ENCODE results near the gene NRXN3. TPM values are rescaled to one million over a fixed set of nuclear protein-coding genes. Genes with fewer than 3 reads are reported as not detected.

NRXN3 gene
- total RNA-seq, 1 experiment from 2014 or later = not detected

DNA sequence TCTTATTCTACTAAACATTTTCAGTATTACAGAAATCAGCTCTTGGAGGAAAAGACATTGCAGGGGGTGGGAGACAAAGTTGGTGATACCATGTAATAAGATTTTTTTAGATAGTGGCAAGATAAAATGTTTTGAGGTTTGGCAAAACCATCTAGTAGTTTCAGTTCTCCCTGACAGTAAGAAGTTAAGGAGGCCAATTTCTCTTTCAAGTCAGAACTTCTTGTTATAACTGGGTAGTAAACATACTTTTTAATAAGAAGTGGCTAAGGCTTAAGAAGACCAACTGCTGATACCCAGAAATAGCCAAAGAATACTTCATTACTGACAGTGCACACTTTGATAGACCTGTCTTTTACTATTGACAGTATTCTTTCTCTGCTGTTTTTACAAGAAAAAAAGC is 1588.8 kb downstream of the NRXN3 start:
- ChIA-PET POLR2A (no interaction called here), CTCF (no interaction called here)
- Histone ChIP-seq H3K27me3 (ENCODE audit: control insufficient read depth, insufficient read depth, low read length) (no peaks in the 10 kb centered on the region), H3K9me3 (ENCODE audit: control insufficient read depth, insufficient read depth, low read depth, low read length) (no peaks in the 10 kb centered on the region), H3K36me3 (ENCODE audit: control insufficient read depth, insufficient read depth, low read length) (no peaks in the 10 kb centered on the region), H3K4me1 (ENCODE audit: control insufficient read depth, insufficient read depth, low read length) (no peaks in the 10 kb centered on the region), H3K27ac (ENCODE audit: low read length) (no peak overlapping the region), H3K4me3 (ENCODE audit: low read depth in 2 of 2, low read length in 2 of 2) (no peak overlapping the region)
- intact Hi-C loops (cut with micrococcal nuclease; ENCODE audit: unreplicated experiment) = no loop called here
- BruUV-seq (replicated peaks) = no TSS peak
- TF ChIP-seq POLR2AphosphoS5 (IDR thresholded peaks at IDR 0.05; ENCODE audit: low read depth, low read length) = no peak
- TF ChIP-seq, protein P1, sequence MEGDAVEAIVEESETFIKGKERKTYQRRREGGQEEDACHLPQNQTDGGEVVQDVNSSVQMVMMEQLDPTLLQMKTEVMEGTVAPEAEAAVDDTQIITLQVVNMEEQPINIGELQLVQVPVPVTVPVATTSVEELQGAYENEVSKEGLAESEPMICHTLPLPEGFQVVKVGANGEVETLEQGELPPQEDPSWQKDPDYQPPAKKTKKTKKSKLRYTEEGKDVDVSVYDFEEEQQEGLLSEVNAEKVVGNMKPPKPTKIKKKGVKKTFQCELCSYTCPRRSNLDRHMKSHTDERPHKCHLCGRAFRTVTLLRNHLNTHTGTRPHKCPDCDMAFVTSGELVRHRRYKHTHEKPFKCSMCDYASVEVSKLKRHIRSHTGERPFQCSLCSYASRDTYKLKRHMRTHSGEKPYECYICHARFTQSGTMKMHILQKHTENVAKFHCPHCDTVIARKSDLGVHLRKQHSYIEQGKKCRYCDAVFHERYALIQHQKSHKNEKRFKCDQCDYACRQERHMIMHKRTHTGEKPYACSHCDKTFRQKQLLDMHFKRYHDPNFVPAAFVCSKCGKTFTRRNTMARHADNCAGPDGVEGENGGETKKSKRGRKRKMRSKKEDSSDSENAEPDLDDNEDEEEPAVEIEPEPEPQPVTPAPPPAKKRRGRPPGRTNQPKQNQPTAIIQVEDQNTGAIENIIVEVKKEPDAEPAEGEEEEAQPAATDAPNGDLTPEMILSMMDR (IDR thresholded peaks at IDR 0.05) = no peak
- TF ChIP-seq SIN3A (IDR thresholded peaks at IDR 0.05; ENCODE audit: borderline replicate concordance, insufficient read depth, low read depth, low read length) = no peak
- TF ChIP-seq, protein P2, sequence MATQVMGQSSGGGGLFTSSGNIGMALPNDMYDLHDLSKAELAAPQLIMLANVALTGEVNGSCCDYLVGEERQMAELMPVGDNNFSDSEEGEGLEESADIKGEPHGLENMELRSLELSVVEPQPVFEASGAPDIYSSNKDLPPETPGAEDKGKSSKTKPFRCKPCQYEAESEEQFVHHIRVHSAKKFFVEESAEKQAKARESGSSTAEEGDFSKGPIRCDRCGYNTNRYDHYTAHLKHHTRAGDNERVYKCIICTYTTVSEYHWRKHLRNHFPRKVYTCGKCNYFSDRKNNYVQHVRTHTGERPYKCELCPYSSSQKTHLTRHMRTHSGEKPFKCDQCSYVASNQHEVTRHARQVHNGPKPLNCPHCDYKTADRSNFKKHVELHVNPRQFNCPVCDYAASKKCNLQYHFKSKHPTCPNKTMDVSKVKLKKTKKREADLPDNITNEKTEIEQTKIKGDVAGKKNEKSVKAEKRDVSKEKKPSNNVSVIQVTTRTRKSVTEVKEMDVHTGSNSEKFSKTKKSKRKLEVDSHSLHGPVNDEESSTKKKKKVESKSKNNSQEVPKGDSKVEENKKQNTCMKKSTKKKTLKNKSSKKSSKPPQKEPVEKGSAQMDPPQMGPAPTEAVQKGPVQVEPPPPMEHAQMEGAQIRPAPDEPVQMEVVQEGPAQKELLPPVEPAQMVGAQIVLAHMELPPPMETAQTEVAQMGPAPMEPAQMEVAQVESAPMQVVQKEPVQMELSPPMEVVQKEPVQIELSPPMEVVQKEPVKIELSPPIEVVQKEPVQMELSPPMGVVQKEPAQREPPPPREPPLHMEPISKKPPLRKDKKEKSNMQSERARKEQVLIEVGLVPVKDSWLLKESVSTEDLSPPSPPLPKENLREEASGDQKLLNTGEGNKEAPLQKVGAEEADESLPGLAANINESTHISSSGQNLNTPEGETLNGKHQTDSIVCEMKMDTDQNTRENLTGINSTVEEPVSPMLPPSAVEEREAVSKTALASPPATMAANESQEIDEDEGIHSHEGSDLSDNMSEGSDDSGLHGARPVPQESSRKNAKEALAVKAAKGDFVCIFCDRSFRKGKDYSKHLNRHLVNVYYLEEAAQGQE (IDR thresholded peaks at IDR 0.05; ENCODE audit: insufficient read depth in 1 of 2, low read depth in 2 of 2, low read length in 1 of 2) = no peak
- TF ChIP-seq TCF7L2 (IDR thresholded peaks at IDR 0.05; ENCODE audit: low read depth, low read length) = no peak
- ATAC-seq = no peak
- in situ Hi-C loops (cut with HindIII; ENCODE audit: low pct_unique_long_range_greater_than_20kb, low sequenced_read_pairs) = no loop called here
- no peak for DNase-seq (ENCODE audit: low read depth, low spot score)

DNA sequence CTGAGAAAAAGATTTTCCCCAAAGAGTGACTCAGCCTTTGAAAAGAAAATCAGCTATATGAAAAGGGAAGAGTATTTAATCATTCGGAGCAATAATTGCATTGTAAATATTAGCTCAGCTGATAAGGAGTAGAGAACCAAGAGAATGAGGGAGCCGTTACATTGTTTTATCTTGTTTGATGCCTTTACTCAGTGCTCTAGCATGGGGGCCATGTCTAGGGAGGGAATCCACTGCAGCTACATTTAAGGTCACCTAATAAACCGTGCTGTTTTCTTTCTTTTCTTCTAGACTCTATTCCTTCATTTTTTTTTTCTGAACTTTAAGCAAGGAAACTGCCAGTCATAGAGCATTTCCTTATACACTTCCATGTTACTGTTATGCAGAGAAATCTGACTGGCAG is 1594.2 kb downstream of the NRXN3 start:
- intact Hi-C loops (cut with micrococcal nuclease; ENCODE audit: unreplicated experiment) (no loop called here), in situ Hi-C loops (cut with HindIII; ENCODE audit: low pct_unique_long_range_greater_than_20kb, low sequenced_read_pairs) (no loop called here)
- CTCF ChIA-PET = no interaction called here
- Histone ChIP-seq H3K4me1 (ENCODE audit: control insufficient read depth, insufficient read depth, low read length) (no peaks in the 10 kb centered on the region), H3K4me3 (ENCODE audit: low read depth in 2 of 2, low read length in 2 of 2) (no peak overlapping the region), H3K36me3 (ENCODE audit: control insufficient read depth, insufficient read depth, low read length) (no peaks in the 10 kb centered on the region), H3K27ac (ENCODE audit: low read length) (no peak overlapping the region), H3K27me3 (ENCODE audit: control insufficient read depth, insufficient read depth, low read length) (no peaks in the 10 kb centered on the region), H3K9me3 (ENCODE audit: control insufficient read depth, insufficient read depth, low read depth, low read length) (no peaks in the 10 kb centered on the region)
- POLR2A ChIA-PET = no interaction called here
- ATAC-seq (no peak), DNase-seq (ENCODE audit: low read depth, low spot score) (no peak)
- TF ChIP-seq, protein P2 (IDR thresholded peaks at IDR 0.05; ENCODE audit: insufficient read depth in 1 of 2, low read depth in 2 of 2, low read length in 1 of 2) = no peak
- no peak for TF ChIP-seq TCF7L2 (IDR thresholded peaks at IDR 0.05; ENCODE audit: low read depth, low read length)
- no TSS peak for BruUV-seq (replicated peaks)

Measured in Panc1 (cell line).